ENCODE results near the gene SRL. TPM values are rescaled to one million over a fixed set of nuclear protein-coding genes. Genes with fewer than 3 reads are reported as not detected.
"Not testable (repeated sequence)": the region's sequence is repeated elsewhere in the genome, so short reads cannot be mapped to it uniquely, and the experiment has no call there.

The SRL gene
- polyA plus RNA-seq, 1 donor = 671 TPM

DNA sequence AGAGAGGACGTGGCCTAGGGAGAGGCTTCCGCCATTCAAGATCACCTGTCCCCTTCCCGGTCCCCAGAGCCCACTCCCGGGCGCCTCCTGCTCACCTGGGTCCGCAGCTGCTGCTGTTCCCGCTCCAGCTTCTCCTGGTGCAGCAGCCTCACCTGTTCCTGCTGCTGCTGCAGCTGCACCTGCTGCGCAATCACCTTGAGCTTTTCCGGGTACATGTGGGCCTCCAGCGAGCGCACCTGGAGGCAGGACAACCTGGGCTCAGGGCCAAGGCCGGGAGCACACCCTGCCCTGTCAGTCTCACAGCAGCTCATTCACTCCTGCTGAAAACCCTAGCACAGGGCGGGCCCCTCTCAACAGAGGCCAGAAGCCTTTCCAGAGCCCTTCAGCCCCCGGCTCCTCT lies 18.5 kb upstream of the SRL start:
- DNase-seq = no peak

GRCh38 chr16:4257646-4258556 lies 16.0 kb upstream of the SRL start:
- peak; percentile 56 for DNase-seq

DNA sequence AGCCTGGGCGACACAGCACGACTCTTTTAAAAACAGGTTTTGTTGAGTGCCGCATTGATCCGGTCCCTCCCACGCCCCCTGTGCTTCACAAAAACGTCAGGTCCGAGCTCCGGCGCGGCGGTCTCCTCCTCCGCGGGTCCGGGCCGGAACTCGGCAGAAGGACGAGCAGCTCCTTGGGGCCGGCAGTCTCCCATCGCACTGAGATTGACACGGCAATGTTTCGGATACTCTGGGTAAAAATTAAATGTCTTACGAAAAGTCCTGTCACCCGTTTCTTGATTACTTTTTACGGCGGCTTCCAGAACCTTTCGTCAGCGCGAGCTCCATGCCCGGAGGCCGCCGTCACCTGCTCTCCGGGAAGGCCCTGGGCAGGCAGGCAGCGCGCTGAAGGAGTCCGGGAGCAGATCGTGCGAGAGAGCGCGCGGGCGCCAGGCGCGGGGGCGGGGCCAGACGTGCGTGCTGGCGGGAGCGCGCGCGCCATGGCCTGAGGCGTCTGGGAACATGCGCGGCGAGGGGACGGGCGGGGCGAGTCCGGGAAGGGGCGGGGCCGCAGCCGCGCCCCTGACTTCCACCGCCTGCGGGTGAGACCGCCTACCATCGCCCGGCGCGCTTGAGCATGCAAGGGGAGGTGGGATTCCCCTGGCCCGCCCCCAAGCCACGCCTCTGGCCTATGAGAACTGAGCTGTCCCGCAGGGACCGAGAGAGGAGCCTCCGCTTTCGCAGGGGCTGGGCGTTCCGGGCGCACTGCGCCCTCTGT lies 11.7 kb upstream of the SRL start:
- DNase-seq = peak; percentile 99

DNA sequence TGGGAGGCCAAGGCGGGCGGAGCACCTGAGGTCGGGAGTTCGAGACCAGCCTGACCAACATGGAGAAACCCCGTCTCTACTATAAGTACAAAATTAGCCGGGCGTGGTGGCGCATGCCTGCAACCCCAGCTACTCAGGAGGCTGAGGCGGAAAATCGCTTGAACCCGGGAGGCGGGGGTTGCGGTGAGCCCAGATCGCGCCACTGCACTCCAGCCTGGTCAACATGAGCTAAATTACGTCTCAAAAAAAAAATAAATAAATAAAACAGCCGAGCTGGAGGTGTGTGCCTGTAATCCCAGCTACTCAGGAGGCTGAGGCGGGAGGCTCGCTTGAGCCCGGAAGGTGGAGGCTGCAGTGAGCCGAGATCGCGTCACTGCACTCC lies 11.1 kb upstream of the SRL start:
- not testable (repeated sequence) for DNase-seq

DNA sequence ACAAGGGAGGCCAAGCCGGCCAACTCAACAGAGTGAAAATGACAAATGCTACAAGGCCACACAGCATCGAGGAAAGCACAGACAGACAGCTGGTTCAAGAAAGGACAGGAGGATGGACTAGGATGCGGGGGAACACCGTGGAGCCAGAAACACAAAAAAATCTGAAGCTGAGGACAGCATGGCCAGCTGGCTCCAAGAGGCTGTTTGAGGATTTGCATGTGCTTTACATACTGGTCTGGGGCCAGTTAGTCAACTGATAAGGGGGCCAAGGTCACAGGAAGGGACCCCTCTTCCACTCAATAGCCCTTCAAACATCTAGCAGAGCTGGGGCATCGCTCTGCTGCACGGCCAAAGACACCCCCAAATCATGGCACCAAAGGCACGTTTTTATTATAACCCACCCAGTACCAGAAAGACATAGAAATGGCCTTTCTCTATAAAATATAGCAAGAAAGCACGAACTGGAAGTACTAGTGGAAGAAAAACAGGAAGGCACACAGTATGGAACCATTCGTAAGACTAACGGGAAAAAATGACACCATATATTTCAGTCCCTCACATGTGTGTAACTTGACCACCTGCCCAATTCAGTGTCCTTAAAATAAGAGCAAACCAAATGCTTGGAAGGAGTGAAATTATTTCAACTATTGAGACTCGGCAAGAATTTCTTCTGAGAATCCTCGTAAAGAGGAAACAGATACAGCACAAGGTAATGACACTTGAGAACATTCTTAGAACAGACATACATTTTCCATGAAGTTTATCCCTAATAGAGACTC lies 7.8 kb upstream of the SRL start:
- peak; percentile 77 for DNase-seq

GRCh38 chr16:4247460-4247784 lies 5.5 kb upstream of the SRL start:
- no peak for DNase-seq

DNA sequence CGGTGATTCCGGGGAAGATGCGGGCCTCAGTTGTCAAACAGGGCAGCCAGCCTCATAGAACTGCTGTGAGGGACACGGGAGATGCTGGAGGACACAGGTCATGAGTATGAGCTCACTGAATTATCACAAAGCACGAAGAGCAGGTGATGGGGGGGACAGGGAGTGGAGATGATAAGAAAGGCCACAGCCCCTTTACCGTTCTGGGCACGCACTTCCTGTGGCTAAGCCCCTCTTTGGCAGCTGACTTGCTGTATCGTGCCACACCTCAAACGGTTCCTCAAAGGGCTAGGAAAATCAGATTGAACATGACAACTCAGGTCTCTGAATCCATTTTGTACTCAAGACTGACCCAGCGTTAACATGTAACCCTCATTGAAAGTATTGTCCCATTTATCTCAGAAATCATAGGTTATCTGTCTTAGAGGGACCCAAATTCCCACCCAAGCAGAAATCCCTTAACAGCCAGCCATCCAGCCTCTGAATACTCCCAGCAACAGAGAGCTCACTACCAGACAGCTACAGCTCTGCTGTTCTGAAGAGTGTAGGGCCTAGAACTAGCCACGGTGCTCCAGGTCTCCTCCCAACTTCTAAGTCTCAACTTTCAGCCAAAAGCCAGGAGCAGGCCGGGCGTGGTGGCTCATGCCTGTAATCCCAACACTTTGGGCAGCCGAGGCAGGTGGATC lies 5.0 kb upstream of the SRL start:
- DNase-seq = no peak

DNA sequence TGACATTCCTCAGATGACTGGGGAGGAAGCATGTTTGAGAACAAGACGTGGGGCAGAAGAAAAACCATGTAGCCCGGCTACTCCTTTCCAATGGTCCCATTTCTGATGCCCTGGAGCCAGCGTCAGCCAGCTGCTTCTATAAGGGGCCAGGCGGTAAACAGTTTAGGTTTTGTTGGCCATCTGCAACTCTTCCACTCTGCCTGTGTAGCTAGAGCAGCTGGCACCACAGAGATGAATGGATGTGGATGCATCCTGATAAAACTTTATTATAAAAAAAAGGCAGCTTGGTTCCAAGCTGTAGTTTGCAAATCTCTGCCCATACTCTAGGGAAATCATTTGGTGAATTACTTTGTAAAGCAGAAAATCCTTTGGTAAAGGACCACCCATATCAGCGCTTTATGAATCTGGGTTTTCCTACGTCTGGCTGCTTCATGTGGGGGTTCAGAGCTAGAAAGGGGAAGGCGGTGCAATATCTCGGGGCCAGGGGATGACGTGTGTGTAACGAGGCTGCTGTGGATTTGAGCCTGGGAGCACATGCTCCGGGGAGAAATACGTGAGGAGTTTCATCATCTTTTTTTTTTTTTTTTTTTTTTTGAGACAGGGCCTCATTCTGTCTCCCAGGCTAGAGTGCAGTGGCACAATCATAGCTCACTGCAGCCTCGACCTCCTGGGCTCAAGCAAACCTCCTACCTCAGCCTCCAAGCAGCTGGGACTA lies 3.4 kb upstream of the SRL start:
- no peak for DNase-seq

DNA sequence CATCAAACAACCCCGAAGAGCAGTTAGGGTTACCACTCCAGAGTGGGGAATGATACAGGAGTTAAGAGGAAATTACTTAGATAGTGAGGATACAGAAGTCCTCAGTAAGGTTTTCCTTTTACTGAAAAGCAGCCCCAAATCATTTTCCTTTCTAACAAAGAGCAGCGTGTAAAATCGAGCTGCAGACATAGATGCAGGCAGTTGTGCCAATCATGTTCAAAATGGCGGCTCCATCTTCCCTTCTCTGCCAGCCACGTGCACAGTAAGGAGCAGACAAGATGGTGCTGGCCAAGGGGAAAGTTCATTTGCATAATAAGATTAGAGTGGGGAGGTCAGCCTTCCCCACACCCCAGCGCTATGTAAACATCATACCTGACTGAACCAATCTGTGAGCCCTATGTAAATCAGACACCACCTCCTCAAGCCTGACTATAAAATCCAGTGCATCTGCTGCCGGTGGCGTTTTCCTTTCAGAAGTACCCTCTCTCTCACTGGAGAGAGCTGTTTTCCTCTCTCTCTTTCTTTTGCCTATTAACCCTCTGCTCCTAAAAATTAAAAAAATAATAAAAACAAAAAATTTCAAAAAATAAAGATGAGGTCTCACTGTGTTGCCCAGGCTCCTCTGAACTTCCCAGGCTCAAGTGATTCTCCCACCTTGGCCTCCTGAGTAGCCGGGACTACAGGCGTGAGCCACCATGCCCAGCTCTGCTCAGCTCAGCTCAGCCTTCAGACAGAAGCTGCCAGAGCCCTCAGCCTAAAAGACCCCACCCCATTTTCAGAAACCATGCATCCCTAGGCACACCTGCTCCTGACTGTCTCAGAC lies 2.6 kb upstream of the SRL start:
- no peak for DNase-seq

DNA sequence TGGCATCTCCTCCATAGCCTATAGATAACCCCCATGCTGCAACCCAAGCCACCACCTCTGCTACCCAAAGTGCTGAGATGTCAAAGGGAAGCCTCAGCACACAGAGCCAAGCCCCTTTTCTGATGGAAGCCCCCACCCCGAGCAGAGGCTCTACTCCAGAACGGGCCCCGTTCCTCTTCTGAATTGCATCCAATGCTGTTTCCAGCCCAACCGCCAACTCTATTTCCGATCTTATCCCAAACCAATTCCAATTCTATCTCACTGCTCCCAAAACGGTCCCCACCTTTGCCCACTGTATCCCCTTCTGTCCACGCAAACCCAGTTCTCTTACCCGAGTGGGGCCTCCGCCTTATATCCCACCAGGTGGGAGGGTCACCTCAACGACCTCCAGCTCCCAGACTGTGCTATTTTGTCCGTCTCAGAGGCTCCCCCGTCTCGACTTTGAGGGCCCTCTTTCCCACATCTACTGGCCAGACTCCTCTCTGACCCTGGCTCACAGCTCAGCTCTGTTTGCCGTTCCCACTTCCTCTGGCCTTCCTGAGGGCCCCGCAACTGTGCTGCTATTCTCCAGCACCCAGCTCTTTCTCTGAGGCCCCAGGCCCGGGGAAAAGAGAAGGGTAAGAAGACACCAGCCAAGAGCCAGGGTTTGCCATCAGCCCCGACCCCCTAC lies 487 bp downstream of the SRL start:
- peak; percentile 33 for DNase-seq

DNA sequence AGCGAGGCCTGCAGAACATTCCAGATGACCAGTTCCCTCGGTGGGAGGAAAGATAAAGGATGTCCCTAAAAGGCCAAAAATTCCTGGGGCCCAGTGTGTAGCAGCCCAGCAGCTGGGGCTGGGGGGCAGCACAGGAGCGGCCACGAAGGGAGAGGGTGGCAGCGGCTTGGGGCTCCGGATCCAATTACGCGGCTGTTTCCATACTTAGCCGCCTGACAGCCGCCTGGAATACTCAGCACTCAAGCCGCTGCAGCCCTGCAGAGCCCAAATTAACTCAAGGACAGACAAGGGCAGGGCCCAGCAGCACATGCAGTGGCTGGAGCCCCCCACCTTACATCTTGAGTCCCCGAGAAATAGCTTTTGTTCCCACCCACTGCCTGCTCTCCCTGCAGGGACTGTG lies 1.3 kb downstream of the SRL start:
- DNase-seq = peak; percentile 44

DNA sequence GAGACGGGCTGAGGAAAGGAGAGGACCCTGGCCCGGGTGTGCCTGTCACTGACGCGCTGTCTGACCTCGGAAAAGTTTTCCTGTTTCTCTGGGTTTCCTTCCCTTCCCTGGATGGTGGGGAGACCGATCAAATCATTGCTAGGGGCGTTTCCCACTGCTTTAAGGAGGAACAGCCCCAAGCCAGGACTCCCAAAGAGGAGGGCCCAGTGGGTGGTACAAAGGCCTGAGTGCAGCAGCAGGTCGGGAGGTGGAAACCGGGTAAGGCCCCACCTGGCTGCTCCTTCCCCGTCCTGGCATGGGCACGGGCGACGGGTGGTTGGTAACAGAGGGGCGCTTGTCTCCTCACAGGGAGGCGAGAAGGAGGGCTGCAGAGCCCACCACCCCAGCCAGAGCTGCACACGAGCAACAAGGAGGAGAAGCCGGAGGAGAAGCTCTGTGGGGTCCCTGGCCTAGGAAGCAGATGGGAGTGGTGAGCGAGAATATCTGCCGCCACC lies 2.2 kb downstream of the SRL start:
- no peak for DNase-seq

GRCh38 chr16:4239020-4239419 lies 2.9 kb downstream of the SRL start:
- no peak for DNase-seq

DNA sequence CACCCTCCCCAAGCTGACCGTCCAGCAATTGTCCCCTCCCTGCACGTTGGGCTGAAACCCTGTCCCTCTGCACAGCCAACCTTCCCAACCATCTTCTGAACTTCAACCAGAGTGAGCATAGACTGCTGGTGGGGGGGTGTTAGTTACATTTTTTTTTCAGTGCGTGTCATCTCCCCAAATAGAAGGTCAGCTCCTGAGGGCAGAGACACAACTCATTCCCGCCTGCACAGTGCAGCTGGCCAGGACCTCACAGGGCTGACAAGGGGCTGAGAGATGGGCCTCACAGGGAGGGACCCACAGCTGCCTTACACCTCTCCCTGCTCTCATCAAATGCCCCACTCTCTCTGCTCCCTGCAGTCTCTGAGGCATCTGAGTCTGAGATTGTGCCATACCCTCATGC lies 8.4 kb downstream of the SRL start:
- no peak for DNase-seq

DNA sequence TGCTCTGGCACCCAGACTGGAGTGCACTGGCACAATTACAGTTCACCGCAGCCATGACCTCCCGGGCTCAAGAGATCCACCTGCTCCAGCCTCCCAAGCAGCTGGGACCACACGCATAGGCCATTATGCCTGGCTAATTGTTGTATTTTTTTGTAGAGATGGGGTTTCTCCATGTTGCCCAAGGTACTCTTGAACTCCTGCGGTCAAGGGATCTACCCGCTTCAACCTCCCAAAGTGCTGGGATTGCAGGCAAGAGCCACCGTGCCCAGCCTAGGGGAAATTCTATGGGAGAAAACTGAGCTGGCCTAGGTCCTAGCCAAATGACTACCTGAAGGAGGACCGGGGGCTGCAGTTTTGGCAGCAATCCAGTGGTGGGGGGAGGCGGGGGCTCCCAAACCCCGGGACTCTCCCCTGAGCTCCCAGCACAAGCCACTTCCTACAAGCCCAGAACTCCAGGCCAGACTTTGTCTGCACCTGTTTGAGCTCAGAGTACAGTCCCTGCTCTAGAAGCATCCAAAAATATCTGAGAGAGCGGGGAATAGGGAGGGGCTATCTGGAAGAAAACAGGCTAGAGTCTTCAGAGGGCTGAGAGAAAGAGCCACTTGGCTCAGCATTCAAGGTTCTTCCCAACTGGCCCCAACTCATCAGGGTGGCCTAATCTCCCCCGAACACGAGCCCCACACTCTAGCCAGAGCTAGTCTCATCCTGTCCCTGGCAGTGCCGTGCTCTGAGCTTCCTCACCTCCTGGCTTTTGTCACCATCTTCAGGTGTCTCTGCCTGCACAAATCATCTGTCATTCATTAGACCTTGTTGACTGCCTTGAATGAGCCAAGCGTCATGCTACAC lies 9.1 kb downstream of the SRL start:
- peak; percentile 83 for DNase-seq

GRCh38 chr16:4231886-4232285 lies 10.0 kb downstream of the SRL start:
- no peak for DNase-seq

DNA sequence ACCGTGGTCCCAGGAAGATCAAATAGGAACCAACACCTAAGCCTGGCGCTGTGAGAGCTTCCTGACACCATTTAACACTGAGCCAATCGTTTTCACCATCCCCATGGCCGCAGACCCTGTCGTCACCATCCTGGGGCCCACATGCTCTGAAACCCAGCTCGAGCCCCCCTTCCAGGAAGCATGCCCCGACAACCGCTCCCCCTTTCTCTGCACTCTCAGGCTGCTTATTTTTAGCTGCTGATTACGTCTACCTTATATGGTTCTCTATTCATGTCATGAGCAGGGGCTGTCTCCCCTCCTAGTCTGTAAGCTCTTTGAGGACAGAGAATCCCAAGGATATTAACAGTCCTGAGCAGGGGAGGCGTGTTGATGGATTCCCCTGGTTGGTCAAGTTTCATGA lies 10.5 kb downstream of the SRL start:
- DNase-seq = no peak

GRCh38 chr16:4227040-4227332 lies 14.9 kb downstream of the SRL start:
- no peak for DNase-seq

DNA sequence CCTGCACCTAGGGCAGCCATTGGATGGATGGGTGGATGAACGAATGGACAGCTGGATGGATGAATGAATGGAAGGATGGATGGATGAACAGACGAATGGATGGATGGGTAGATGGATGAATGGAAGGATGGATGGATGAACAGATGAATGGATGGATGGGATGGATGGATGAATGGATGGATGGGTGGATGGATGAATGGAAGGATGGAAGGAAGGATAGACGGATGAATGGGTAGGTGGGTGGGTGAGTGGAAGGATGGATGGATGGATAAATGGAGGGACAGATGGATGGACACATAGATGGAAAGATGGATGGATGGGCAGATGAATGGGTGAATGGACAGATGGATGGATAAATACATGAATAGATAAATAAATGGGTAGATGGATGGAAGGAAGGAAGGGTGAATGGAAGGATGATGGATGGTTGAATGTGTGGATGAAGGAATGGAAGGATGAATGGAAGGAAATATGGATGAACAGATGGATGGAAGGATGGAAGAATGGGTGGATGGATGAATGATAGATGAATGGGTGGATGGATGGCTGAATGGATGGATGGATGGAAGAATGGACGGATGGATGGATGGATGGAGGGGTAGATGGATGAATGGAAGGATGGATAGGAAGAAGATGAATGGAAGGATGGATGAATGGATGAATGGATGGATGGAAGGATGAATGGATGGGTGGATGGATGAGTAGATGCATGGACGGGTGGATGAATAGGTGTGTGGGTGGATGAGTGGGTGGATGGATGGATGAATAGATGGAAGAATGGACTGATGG lies 15.4 kb downstream of the SRL start:
- no peak for DNase-seq

Data from hindlimb muscle (tissue), 1 donor.